ENCODE measurements around the gene PYDC2.

Gene PYDC2

GRCh38 chr3:191484461-191484860, 23.5 kb downstream of the PYDC2 start:
- Histone ChIP-seq H2AK5ac (ENCODE audit: low read depth, low read length) (no peak overlapping the region), H2BK12ac (ENCODE audit: low read length) (no peak overlapping the region), H3K4ac (ENCODE audit: low read length) (no peak overlapping the region), H3K36me3 (replicated peaks in 1 of 2; ENCODE audit: control insufficient read depth in 2 of 2, insufficient read depth in 2 of 2, low read length in 2 of 2) (no peaks in the 10 kb centered on the region), H3K9ac (ENCODE audit: low read depth, low read length, poor library complexity) (no peak overlapping the region), H3K9me3 (replicated peaks in 1 of 2; ENCODE audit: control insufficient read depth in 2 of 2, insufficient read depth in 1 of 2, low read depth in 1 of 2, low read length in 2 of 2) (no peaks in the 10 kb centered on the region), H4K8ac (ENCODE audit: low read depth, low read length) (no peak overlapping the region), H3K23ac (ENCODE audit: low read depth, low read length, poor library complexity) (no peak overlapping the region), H3K79me1 (ENCODE audit: low read depth, low read length) (no peaks in the 10 kb centered on the region), H3K27ac (replicated peaks; ENCODE audit: low read length) (no peak overlapping the region), H2AFZ (ENCODE audit: low read length) (no peak overlapping the region), H2BK15ac (ENCODE audit: low read length) (no peak overlapping the region), H3K4me1 (ENCODE audit: control insufficient read depth in 2 of 2, insufficient read depth in 1 of 2, low read depth in 1 of 2, low read length in 2 of 2) (no peaks in the 10 kb centered on the region), H3K4me3 (ENCODE audit: low read length in 2 of 2) (no peak overlapping the region), H3K4me2 (ENCODE audit: insufficient read depth, low read length, poor library complexity, severe bottlenecking) (no peak overlapping the region), H3K27me3 (ENCODE audit: control insufficient read depth in 3 of 3, insufficient read depth in 3 of 3, low read depth in 1 of 3, low read length in 3 of 3) (no peaks in the 10 kb centered on the region), H2BK5ac (ENCODE audit: low read length) (no peak overlapping the region), H2BK120ac (ENCODE audit: low read depth, low read length) (no peak overlapping the region), H4K91ac (ENCODE audit: low read depth, low read length, poor library complexity) (no peak overlapping the region), H3K18ac (ENCODE audit: low read length) (no peak overlapping the region), H3K14ac (ENCODE audit: low read length) (no peak overlapping the region)
- no peak for DNase-seq (ENCODE audit: low spot score)
- WGBS, 2 donors (ENCODE audit: extremely low coverage in 2 of 2, insufficient read length in 2 of 2, insufficient replicate concordance in 1 of 2), result no CpG with 5 or more reads among the region's 3 CpGs

- H3K4me2 ChIP-seq (ENCODE audit: insufficient read depth, low read length, poor library complexity, severe bottlenecking), result no peak overlapping the region
- H3K18ac ChIP-seq (ENCODE audit: low read length), result no peak overlapping the region
- no peak overlapping the region for H3K9ac ChIP-seq (ENCODE audit: low read depth, low read length, poor library complexity)
- no peak overlapping the region for H2BK120ac ChIP-seq (ENCODE audit: low read depth, low read length)
- H2BK12ac ChIP-seq (ENCODE audit: low read length), result no peak overlapping the region
- H4K91ac ChIP-seq (ENCODE audit: low read depth, low read length, poor library complexity), result no peak overlapping the region
- no peaks in the 10 kb centered on the region for H3K4me1 ChIP-seq (ENCODE audit: control insufficient read depth in 2 of 2, insufficient read depth in 1 of 2, low read depth in 1 of 2, low read length in 2 of 2)
- no peak overlapping the region for H2AK5ac ChIP-seq (ENCODE audit: low read depth, low read length)
- no peak overlapping the region for H2AFZ ChIP-seq (ENCODE audit: low read length)
- H3K4me3 ChIP-seq (ENCODE audit: low read length in 2 of 2), result no peak overlapping the region
- H3K4ac ChIP-seq (ENCODE audit: low read length), result no peak overlapping the region
- H3K14ac ChIP-seq (ENCODE audit: low read length), result no peak overlapping the region
- H3K36me3 ChIP-seq (replicated peaks in 1 of 2; ENCODE audit: control insufficient read depth in 2 of 2, insufficient read depth in 2 of 2, low read length in 2 of 2), result no peaks in the 10 kb centered on the region
- H4K8ac ChIP-seq (ENCODE audit: low read depth, low read length), result no peak overlapping the region
- WGBS, 2 donors (ENCODE audit: extremely low coverage in 2 of 2, insufficient read length in 2 of 2, insufficient replicate concordance in 1 of 2), result no CpG with 5 or more reads among the region's 1 CpG
- no peak overlapping the region for H3K27ac ChIP-seq (replicated peaks; ENCODE audit: low read length)
- no peak overlapping the region for H2BK5ac ChIP-seq (ENCODE audit: low read length)
- H2BK15ac ChIP-seq (ENCODE audit: low read length), result no peak overlapping the region
- no peaks in the 10 kb centered on the region for H3K27me3 ChIP-seq (ENCODE audit: control insufficient read depth in 3 of 3, insufficient read depth in 3 of 3, low read depth in 1 of 3, low read length in 3 of 3)
- H3K79me1 ChIP-seq (ENCODE audit: low read depth, low read length), result no peaks in the 10 kb centered on the region
- H3K23ac ChIP-seq (ENCODE audit: low read depth, low read length, poor library complexity), result no peak overlapping the region
- H3K9me3 ChIP-seq (replicated peaks in 1 of 2; ENCODE audit: control insufficient read depth in 2 of 2, insufficient read depth in 1 of 2, low read depth in 1 of 2, low read length in 2 of 2), result no peaks in the 10 kb centered on the region
- DNase-seq (ENCODE audit: low spot score), result no peak
These were observed 31.6 kb downstream of the PYDC2 start for GRCh38 chr3:191492601-191493000.

- no peaks in the 10 kb centered on the region for H3K36me3 ChIP-seq (replicated peaks in 1 of 2; ENCODE audit: control insufficient read depth in 2 of 2, insufficient read depth in 2 of 2, low read length in 2 of 2)
- H2AFZ ChIP-seq (ENCODE audit: low read length), result no peak overlapping the region
- DNase-seq (ENCODE audit: low spot score), result no peak
- H3K4me3 ChIP-seq (ENCODE audit: low read length in 2 of 2), result no peak overlapping the region
- no peak overlapping the region for H3K27ac ChIP-seq (replicated peaks; ENCODE audit: low read length)
- no peaks in the 10 kb centered on the region for H3K79me1 ChIP-seq (ENCODE audit: low read depth, low read length)
- no peak overlapping the region for H4K8ac ChIP-seq (ENCODE audit: low read depth, low read length)
- H2BK5ac ChIP-seq (ENCODE audit: low read length), result no peak overlapping the region
- H3K9me3 ChIP-seq (replicated peaks in 1 of 2; ENCODE audit: control insufficient read depth in 2 of 2, insufficient read depth in 1 of 2, low read depth in 1 of 2, low read length in 2 of 2), result no peaks in the 10 kb centered on the region
- no peak overlapping the region for H3K9ac ChIP-seq (ENCODE audit: low read depth, low read length, poor library complexity)
- no peak overlapping the region for H4K91ac ChIP-seq (ENCODE audit: low read depth, low read length, poor library complexity)
- no peak overlapping the region for H2AK5ac ChIP-seq (ENCODE audit: low read depth, low read length)
- no peak overlapping the region for H2BK15ac ChIP-seq (ENCODE audit: low read length)
- H2BK120ac ChIP-seq (ENCODE audit: low read depth, low read length), result no peak overlapping the region
- H3K4ac ChIP-seq (ENCODE audit: low read length), result no peak overlapping the region
- H2BK12ac ChIP-seq (ENCODE audit: low read length), result no peak overlapping the region
- H3K14ac ChIP-seq (ENCODE audit: low read length), result no peak overlapping the region
- H3K4me2 ChIP-seq (ENCODE audit: insufficient read depth, low read length, poor library complexity, severe bottlenecking), result no peak overlapping the region
- H3K18ac ChIP-seq (ENCODE audit: low read length), result no peak overlapping the region
- no peak overlapping the region for H3K23ac ChIP-seq (ENCODE audit: low read depth, low read length, poor library complexity)
- H3K27me3 ChIP-seq (ENCODE audit: control insufficient read depth in 3 of 3, insufficient read depth in 3 of 3, low read depth in 1 of 3, low read length in 3 of 3), result no peaks in the 10 kb centered on the region
- no peaks in the 10 kb centered on the region for H3K4me1 ChIP-seq (ENCODE audit: control insufficient read depth in 2 of 2, insufficient read depth in 1 of 2, low read depth in 1 of 2, low read length in 2 of 2)
These were observed 32.4 kb downstream of the PYDC2 start for GRCh38 chr3:191493336-191493735.

- Histone ChIP-seq H3K79me1 (ENCODE audit: low read depth, low read length) (no peaks in the 10 kb centered on the region), H2BK12ac (ENCODE audit: low read length) (no peak overlapping the region), H3K9me3 (replicated peaks in 1 of 2; ENCODE audit: control insufficient read depth in 2 of 2, insufficient read depth in 1 of 2, low read depth in 1 of 2, low read length in 2 of 2) (no peaks in the 10 kb centered on the region), H3K27ac (replicated peaks; ENCODE audit: low read length) (no peak overlapping the region), H3K4me3 (ENCODE audit: low read length in 2 of 2) (no peak overlapping the region), H4K91ac (ENCODE audit: low read depth, low read length, poor library complexity) (no peak overlapping the region), H3K36me3 (replicated peaks in 1 of 2; ENCODE audit: control insufficient read depth in 2 of 2, insufficient read depth in 2 of 2, low read length in 2 of 2) (no peaks in the 10 kb centered on the region), H2BK15ac (ENCODE audit: low read length) (no peak overlapping the region), H3K9ac (ENCODE audit: low read depth, low read length, poor library complexity) (no peak overlapping the region), H3K27me3 (ENCODE audit: control insufficient read depth in 3 of 3, insufficient read depth in 3 of 3, low read depth in 1 of 3, low read length in 3 of 3) (no peaks in the 10 kb centered on the region), H2BK120ac (ENCODE audit: low read depth, low read length) (no peak overlapping the region), H3K4ac (ENCODE audit: low read length) (no peak overlapping the region), H3K23ac (ENCODE audit: low read depth, low read length, poor library complexity) (no peak overlapping the region), H3K4me2 (ENCODE audit: insufficient read depth, low read length, poor library complexity, severe bottlenecking) (no peak overlapping the region), H2BK5ac (ENCODE audit: low read length) (no peak overlapping the region), H4K8ac (ENCODE audit: low read depth, low read length) (no peak overlapping the region), H2AK5ac (ENCODE audit: low read depth, low read length) (no peak overlapping the region), H3K4me1 (ENCODE audit: control insufficient read depth in 2 of 2, insufficient read depth in 1 of 2, low read depth in 1 of 2, low read length in 2 of 2) (no peaks in the 10 kb centered on the region), H2AFZ (ENCODE audit: low read length) (peak overlapping the region; percentile 43), H3K18ac (ENCODE audit: low read length) (peak overlapping the region; percentile 44), H3K14ac (ENCODE audit: low read length) (no peak overlapping the region)
- DNase-seq (ENCODE audit: low spot score), result no peak
- no CpG with 5 or more reads among the region's 20 CpGs for WGBS, 2 donors (ENCODE audit: extremely low coverage in 2 of 2, insufficient read length in 2 of 2, insufficient replicate concordance in 1 of 2)
These were observed 38.5 kb downstream of the PYDC2 start for GRCh38 chr3:191499307-191500080.

Measured in neuronal stem cell (in vitro differentiated cells).